ENCODE results near the gene XCR1. TPM values are rescaled to one million over a fixed set of nuclear protein-coding genes. Genes with fewer than 3 reads are reported as not detected.

The XCR1 gene
- total and polyA plus RNA-seq, 9 of the 15 experiments (the other 6 are each of a cell fraction or from before 2014, with no cell fraction given): not detected

DNA sequence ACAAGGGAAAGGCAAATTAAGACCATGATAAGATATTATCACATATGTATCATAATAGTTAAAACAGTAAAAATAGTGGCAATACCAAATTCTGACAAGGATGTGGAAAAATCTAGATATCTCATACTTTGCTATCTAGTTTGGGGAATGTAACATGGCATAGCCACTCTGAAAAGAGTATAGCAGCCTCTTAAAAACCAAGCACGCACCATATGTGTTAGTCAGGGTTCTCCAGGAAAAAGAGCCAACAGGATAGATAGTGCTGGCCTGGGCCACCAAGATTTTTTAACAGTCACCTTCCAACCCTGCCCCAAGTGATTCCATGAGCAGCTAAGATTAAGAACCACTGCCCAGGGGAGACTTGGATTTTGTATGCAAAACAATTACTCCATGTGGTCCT, 48.5 kb upstream of the XCR1 start:
- Histone ChIP-seq H3K79me2 (ENCODE audit: control insufficient read depth, insufficient read depth, low read length) (no peaks in the 10 kb centered on the region), H3K27me3 (ENCODE audit: control insufficient read depth in 2 of 2, insufficient read depth in 2 of 2, low read length in 2 of 2) (no peaks in the 10 kb centered on the region), H3K9me3 (replicated peaks; ENCODE audit: control insufficient read depth, insufficient read depth, low read depth, low read length) (no peaks in the 10 kb centered on the region), H3K9me1 (ENCODE audit: control insufficient read depth, insufficient read depth, low read length) (no peaks in the 10 kb centered on the region), H3K4me2 (ENCODE audit: insufficient read depth, low read length) (no peak overlapping the region), H3K36me3 (ENCODE audit: control insufficient read depth, insufficient read depth, low read length) (no peaks in the 10 kb centered on the region), H4K20me1 (replicated peaks; ENCODE audit: control insufficient read depth, insufficient read depth, low read length) (no peaks in the 10 kb centered on the region), H3K27ac (ENCODE audit: extremely low read depth, low read depth, low read length) (no peak overlapping the region), H3K4me3 (no peak overlapping the region), H3K9ac (ENCODE audit: insufficient read depth in 1 of 2, low read depth in 2 of 2, low read length in 2 of 2) (no peak overlapping the region), H2AFZ (ENCODE audit: low read depth, low read length) (no peak overlapping the region), H3K4me1 (replicated peaks in 1 of 2; ENCODE audit: control insufficient read depth in 2 of 2, insufficient read depth in 2 of 2, low read length in 2 of 2) (no peaks in the 10 kb centered on the region; a peak in 1 of 5 replicates)
- ATAC-seq (no peak), DNase-seq (ENCODE audit: extremely low read depth in 1 of 4, low spot score in 3 of 4) (no peak), FAIRE-seq (no peak)
- CTCF ChIA-PET (ENCODE audit: low intra/inter-chr PET ratio): interaction anchor here (0.6 to 7.4 kb wide), 3 partner anchors 138 to 1541 kb away, joined by 3 to 123 read pairs (median 7); no protein-coding TSS in a partner anchor
- no TSS peak for BruUV-seq (replicated peaks)
- in situ Hi-C loops (cut with MboI) (loop anchor here (5.0 to 10.0 kb wide), 3 partner anchors 134 to 571 kb away; partner anchors contain the start of gene CXCR6), intact Hi-C loops (cut with micrococcal nuclease) (loop anchor here (5.0 to 10.0 kb wide), 6 partner anchors 69 to 1039 kb away; no protein-coding TSS in a partner anchor)
- TF ChIP-seq ZNF445 (CRISPR knock-in tag; IDR thresholded peaks at IDR 0.05; ENCODE audit: low read depth): no peak
- TF ChIP-seq SOX6 (IDR thresholded peaks at IDR 0.05): no peak
- TF ChIP-seq ZNF217 (CRISPR knock-in tag; IDR thresholded peaks at IDR 0.05): no peak
- no peak for TF ChIP-seq CREBBP (IDR thresholded peaks at IDR 0.05; ENCODE audit: low read depth, low read length)
- WGBS (ENCODE audit: insufficient coverage, low coverage, missing lambda C conversion rate): 8% methylated on average over 1 of the region's 1 CpG
- POLR2A ChIA-PET: interaction anchor here (0.6 to 1.2 kb wide), 3 partner anchors 11 to 382 kb away, joined by 3 read pairs; no protein-coding TSS in a partner anchor

DNA sequence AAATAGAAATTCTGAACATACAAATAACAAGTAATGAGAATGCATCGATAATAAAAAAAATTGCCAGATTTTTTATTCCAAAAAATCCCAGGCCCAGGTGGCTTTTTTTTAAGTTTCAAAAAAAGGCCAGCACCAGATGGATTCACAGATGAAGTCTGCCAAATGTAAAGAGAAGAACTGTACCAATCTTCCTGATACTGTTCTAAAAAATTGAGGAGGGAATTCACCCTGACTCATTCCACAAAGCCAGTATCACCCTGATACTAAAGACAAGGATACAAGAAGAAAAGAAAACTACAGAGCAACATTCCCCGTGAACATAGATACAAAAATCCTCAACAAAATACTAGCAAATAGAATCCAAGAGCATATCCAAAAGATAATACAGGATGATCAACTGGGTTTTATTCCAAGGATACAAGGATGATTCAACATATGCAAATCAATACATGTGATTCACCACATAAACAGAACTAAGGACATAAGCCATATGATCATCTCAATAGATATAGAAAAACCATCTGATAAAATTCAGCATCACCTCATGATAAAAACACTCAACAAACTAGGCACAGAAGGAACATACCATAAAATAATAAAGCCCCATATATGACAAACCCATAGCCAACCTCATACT, 44.1 kb upstream of the XCR1 start:
- Histone ChIP-seq H3K9me3 (replicated peaks; ENCODE audit: control insufficient read depth, insufficient read depth, low read depth, low read length) (no peaks in the 10 kb centered on the region), H3K27me3 (ENCODE audit: control insufficient read depth in 2 of 2, insufficient read depth in 2 of 2, low read length in 2 of 2) (peaks cover 8 to 9% of the 10 kb centered on the region in 2 experiments; a peak in 3 of 5 replicates), H3K9me1 (ENCODE audit: control insufficient read depth, insufficient read depth, low read length) (no peaks in the 10 kb centered on the region), H3K79me2 (ENCODE audit: control insufficient read depth, insufficient read depth, low read length) (no peaks in the 10 kb centered on the region), H2AFZ (ENCODE audit: low read depth, low read length) (no peak overlapping the region), H4K20me1 (replicated peaks; ENCODE audit: control insufficient read depth, insufficient read depth, low read length) (no peaks in the 10 kb centered on the region), H3K4me1 (replicated peaks in 1 of 2; ENCODE audit: control insufficient read depth in 2 of 2, insufficient read depth in 2 of 2, low read length in 2 of 2) (no peaks in the 10 kb centered on the region), H3K27ac (ENCODE audit: extremely low read depth, low read depth, low read length) (no peak overlapping the region), H3K4me3 (no peak overlapping the region), H3K36me3 (ENCODE audit: control insufficient read depth, insufficient read depth, low read length) (no peaks in the 10 kb centered on the region), H3K9ac (ENCODE audit: insufficient read depth in 1 of 2, low read depth in 2 of 2, low read length in 2 of 2) (no peak overlapping the region), H3K4me2 (ENCODE audit: insufficient read depth, low read length) (no peak overlapping the region)
- ChIA-PET POLR2A (no interaction called here), CTCF (ENCODE audit: low intra/inter-chr PET ratio) (no interaction called here)
- FAIRE-seq (no peak), ATAC-seq (no peak), DNase-seq (ENCODE audit: extremely low read depth in 1 of 4, low spot score in 3 of 4) (no peak)
- intact Hi-C loops (cut with micrococcal nuclease) (loop anchor here (10.0 kb wide), 1 partner anchor 557 kb away; no protein-coding TSS in a partner anchor), in situ Hi-C loops (cut with MboI) (loop anchor here (10.0 kb wide), 2 partner anchors 317 to 567 kb away; no protein-coding TSS in a partner anchor)
- 0% methylated on average over 2 of the region's 2 CpGs for WGBS (ENCODE audit: insufficient coverage, low coverage, missing lambda C conversion rate)
- BruUV-seq (replicated peaks): no TSS peak
- TF ChIP-seq HNRNPK (IDR thresholded peaks at IDR 0.05; ENCODE audit: low read depth, low read length, poor library complexity, severe bottlenecking) (no peak), SAP30 (IDR thresholded peaks at IDR 0.05; ENCODE audit: borderline replicate concordance, insufficient read depth, low read depth, low read length, poor library complexity, severe bottlenecking) (no peak), ZNF3 (CRISPR knock-in tag; IDR thresholded peaks at IDR 0.05) (no peak), SMARCC2 (IDR thresholded peaks at IDR 0.05; ENCODE audit: low read depth) (no peak), ZNF444 (CRISPR knock-in tag; IDR thresholded peaks at IDR 0.05) (no peak), NCOA4 (IDR thresholded peaks at IDR 0.05; ENCODE audit: partially characterized antibody) (no peak), SNIP1 (IDR thresholded peaks at IDR 0.05; ENCODE audit: low read depth) (no peak), ZNF263 (CRISPR knock-in tag; IDR thresholded peaks at IDR 0.05; ENCODE audit: borderline replicate concordance) (no peak), GTF2F1 (IDR thresholded peaks at IDR 0.05; ENCODE audit: low read depth, low read length) (no peak)
- TF ChIP-seq, protein P1, sequence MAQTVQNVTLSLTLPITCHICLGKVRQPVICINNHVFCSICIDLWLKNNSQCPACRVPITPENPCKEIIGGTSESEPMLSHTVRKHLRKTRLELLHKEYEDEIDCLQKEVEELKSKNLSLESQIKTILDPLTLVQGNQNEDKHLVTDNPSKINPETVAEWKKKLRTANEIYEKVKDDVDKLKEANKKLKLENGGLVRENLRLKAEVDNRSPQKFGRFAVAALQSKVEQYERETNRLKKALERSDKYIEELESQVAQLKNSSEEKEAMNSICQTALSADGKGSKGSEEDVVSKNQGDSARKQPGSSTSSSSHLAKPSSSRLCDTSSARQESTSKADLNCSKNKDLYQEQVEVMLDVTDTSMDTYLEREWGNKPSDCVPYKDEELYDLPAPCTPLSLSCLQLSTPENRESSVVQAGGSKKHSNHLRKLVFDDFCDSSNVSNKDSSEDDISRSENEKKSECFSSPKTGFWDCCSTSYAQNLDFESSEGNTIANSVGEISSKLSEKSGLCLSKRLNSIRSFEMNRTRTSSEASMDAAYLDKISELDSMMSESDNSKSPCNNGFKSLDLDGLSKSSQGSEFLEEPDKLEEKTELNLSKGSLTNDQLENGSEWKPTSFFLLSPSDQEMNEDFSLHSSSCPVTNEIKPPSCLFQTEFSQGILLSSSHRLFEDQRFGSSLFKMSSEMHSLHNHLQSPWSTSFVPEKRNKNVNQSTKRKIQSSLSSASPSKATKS (CRISPR knock-in tag; IDR thresholded peaks at IDR 0.05): no peak

Data from K562 (cell line).